ENCODE data around the gene UCP2.

DNA sequence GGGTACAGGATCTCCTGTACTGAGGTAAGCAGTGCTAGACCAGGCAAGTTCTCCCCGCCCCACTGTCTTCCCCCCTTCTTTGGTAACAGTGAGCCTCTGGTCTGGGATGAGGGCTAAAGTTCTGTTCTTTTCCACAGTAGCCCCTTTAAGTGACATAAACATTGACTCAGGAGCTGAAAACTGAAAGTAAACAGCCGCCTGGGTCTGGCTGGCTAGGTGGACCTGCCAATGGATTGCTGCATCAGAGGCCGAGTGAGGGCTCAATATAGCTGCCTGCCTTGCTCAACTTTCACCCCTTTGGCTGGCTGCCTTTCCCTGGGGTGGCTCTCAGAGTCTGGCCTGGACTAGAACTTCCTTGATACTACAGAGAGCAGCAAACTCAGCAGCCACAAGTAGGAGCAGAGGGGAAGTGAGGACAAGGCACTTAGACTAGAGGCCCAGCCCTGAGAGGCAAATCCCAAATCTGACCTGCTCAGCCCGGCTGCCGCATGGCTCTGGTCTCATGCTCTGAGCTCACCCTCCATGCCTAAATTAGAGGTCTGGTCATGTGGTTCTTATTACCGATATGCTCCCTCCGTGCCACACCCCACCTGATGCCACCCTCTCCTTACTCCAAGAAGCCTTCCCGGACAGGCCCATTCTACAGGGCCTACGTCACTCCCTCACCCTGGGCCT is 35.8 kb upstream of the UCP2 start:
- TF ChIP-seq, protein P1, sequence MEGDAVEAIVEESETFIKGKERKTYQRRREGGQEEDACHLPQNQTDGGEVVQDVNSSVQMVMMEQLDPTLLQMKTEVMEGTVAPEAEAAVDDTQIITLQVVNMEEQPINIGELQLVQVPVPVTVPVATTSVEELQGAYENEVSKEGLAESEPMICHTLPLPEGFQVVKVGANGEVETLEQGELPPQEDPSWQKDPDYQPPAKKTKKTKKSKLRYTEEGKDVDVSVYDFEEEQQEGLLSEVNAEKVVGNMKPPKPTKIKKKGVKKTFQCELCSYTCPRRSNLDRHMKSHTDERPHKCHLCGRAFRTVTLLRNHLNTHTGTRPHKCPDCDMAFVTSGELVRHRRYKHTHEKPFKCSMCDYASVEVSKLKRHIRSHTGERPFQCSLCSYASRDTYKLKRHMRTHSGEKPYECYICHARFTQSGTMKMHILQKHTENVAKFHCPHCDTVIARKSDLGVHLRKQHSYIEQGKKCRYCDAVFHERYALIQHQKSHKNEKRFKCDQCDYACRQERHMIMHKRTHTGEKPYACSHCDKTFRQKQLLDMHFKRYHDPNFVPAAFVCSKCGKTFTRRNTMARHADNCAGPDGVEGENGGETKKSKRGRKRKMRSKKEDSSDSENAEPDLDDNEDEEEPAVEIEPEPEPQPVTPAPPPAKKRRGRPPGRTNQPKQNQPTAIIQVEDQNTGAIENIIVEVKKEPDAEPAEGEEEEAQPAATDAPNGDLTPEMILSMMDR (IDR thresholded peaks at IDR 0.05; ENCODE audit: extremely low read depth in 1 of 2, insufficient read depth in 1 of 2, low read depth in 1 of 2, low read length in 2 of 2): no peak
- TF ChIP-seq EZH2 (IDR thresholded peaks at IDR 0.05; ENCODE audit: borderline replicate concordance, low read depth, low read length, severe bottlenecking) (no peak), POLR2A (IDR thresholded peaks at IDR 0.05; ENCODE audit: low read depth, low read length) (no peak), POLR2AphosphoS5 (IDR thresholded peaks at IDR 0.05; ENCODE audit: insufficient read depth, low read depth, low read length) (no peak)
